K562 (cell line): ENCODE data around the gene SLC26A11. TPM values are rescaled to one million over a fixed set of nuclear protein-coding genes. Genes with fewer than 3 reads are reported as not detected.

Source experiments
- ATAC-seq: fragments of 200-7000 bp; cut with Tn5 transposase; 3 replicates; pipeline ENCODE4 v1.9.1; 2020; ENCODE audit warnings: moderate library complexity
- BruUV-seq: library from RNA; stranded (reverse); fragments of 400-500 nt; replicated peaks from 2 replicates; lab custom pipeline; 2021; lab: Mats Ljungman, UMichigan
- CTCF ChIA-PET: fragments of 300-600 bp; formaldehyde crosslinking; extraction: SDS; loops from one replicate; lab custom pipeline; 2021; ENCODE audit warnings: low intra/inter-chr PET ratio; lab: Yijun Ruan, JAX
- POLR2A ChIA-PET: fragments of 300-600, 350-650 bp; sonication (Branson Sonifier 250); formaldehyde crosslinking; extraction: SDS; loops from one replicate; lab custom pipeline; 2021; ENCODE audit warnings: antibody characterized with exemption, inconsistent platforms; lab: Yijun Ruan, JAX
- DNase-seq, 4 experiments: peaks; one replicate each; pipeline versions ENCODE4 v3.0.0 to v3.0.0-alpha.2; 2011 to 2018; ENCODE audit warnings: low spot score in 3 of 4, mixed read lengths in 3 of 4; ENCODE audit errors: extremely low read depth in 1 of 4
- FAIRE-seq: peaks from 2 replicates; lab custom pipeline; 2011; peaks lifted over from hg19 to GRCh38; lab: Jason Lieb, UNC
- H2AFZ ChIP-seq: 2 replicates; pipeline ENCODE4 v1.6.0; 2011; ENCODE audit warnings: low read depth, low read length, control low read depth, inconsistent platforms
- H3K27ac ChIP-seq: fragments of 200-600 bp; 3 replicates; pipeline ENCODE4 v1.8.0; 2011; ENCODE audit warnings: low read depth, mild to moderate bottlenecking, control low read depth, inconsistent platforms, low read length, moderate library complexity, mixed read lengths; ENCODE audit errors: extremely low read depth
- H3K27me3 ChIP-seq, 2 experiments: fragments of 300-600 bp in 1 of 2; 2 replicates in 1 of 2; 3 replicates in 1 of 2; pipeline versions ENCODE4 v1.6.0 to v1.8.0; 2011; ENCODE audit warnings: inconsistent platforms in 2 of 2, low read length in 2 of 2, mild to moderate bottlenecking in 1 of 2, mixed read lengths in 1 of 2, moderate library complexity in 1 of 2; ENCODE audit not compliant: control insufficient read depth in 2 of 2, insufficient read depth in 2 of 2
- H3K36me3 ChIP-seq: fragments of 300-600 bp; 3 replicates; pipeline ENCODE4 v1.8.0; 2011; ENCODE audit warnings: mild to moderate bottlenecking, low read length, inconsistent platforms; ENCODE audit not compliant: control insufficient read depth, insufficient read depth
- H3K4me1 ChIP-seq, 2 experiments: fragments of 200-600 bp in 1 of 2; replicated peaks in 1 of 2; 2 replicates in 1 of 2; 3 replicates in 1 of 2; pipeline versions ENCODE4 v1.5.1 to v1.8.0; 2011; ENCODE audit warnings: inconsistent platforms in 2 of 2, low read length in 2 of 2, mild to moderate bottlenecking in 1 of 2, mixed read lengths in 1 of 2, moderate library complexity in 1 of 2; ENCODE audit not compliant: control insufficient read depth in 2 of 2, insufficient read depth in 2 of 2
- H3K4me2 ChIP-seq: 2 replicates; pipeline ENCODE4 v1.6.1; 2011; ENCODE audit warnings: low read length, control low read depth, inconsistent platforms, mixed read lengths; ENCODE audit not compliant: insufficient read depth
- H3K4me3 ChIP-seq: fragments of 200-600 bp; sonication (generic), shearing (Covaris generic); 2 replicates; pipeline ENCODE4 v1.5.1; 2016; ENCODE audit warnings: control low read depth, inconsistent platforms
- H3K79me2 ChIP-seq: fragments of 200-600 bp; 3 replicates; pipeline ENCODE4 v1.8.0; 2011; ENCODE audit warnings: low read length, inconsistent platforms; ENCODE audit not compliant: control insufficient read depth, insufficient read depth
- H3K9ac ChIP-seq, 2 experiments: 2 replicates each; pipeline versions ENCODE4 v1.6.0 to v1.6.1; 2011; ENCODE audit warnings: low read depth in 2 of 2, low read length in 2 of 2, control low read depth in 1 of 2, inconsistent platforms in 1 of 2, mild to moderate bottlenecking in 1 of 2, mixed read lengths in 1 of 2; ENCODE audit not compliant: insufficient read depth in 1 of 2
- H3K9me1 ChIP-seq: one replicate; pipeline ENCODE4 v1.6.0; 2011; ENCODE audit warnings: inconsistent platforms, mild to moderate bottlenecking, low read length, moderate library complexity; ENCODE audit not compliant: control insufficient read depth, insufficient read depth
- H3K9me3 ChIP-seq: replicated peaks from 2 replicates; pipeline ENCODE4 v1.5.1; 2011; ENCODE audit warnings: low read depth, low read length, inconsistent platforms; ENCODE audit not compliant: control insufficient read depth, insufficient read depth
- H4K20me1 ChIP-seq: replicated peaks from 2 replicates; pipeline ENCODE4 v1.6.1; 2011; ENCODE audit warnings: low read length, inconsistent platforms, mixed read lengths; ENCODE audit not compliant: control insufficient read depth, insufficient read depth
- BRF1 ChIP-seq: IDR thresholded peaks from 3 replicates; pipeline ENCODE4 v1.6.1; 2011; ENCODE audit warnings: borderline replicate concordance, mild to moderate bottlenecking; ENCODE audit not compliant: insufficient read length; ENCODE audit errors: extremely low read depth
- DACH1 ChIP-seq: fragments of 450-650 bp; IDR thresholded peaks from 2 replicates; pipeline ENCODE4 v1.6.1; 2018; ENCODE audit not compliant: partially characterized antibody
- ETV5 ChIP-seq: sonication (generic); formaldehyde crosslinking; IDR thresholded peaks from 2 replicates; pipeline ENCODE4 v1.4.0; 2020; ENCODE audit warnings: low read depth, mild to moderate bottlenecking, missing genetic modification reagents
- KHSRP ChIP-seq: fragments of 450-650 bp; IDR thresholded peaks from 2 replicates; pipeline ENCODE4 v1.6.1; 2017
- KLF13 ChIP-seq: fragments of 450-650 bp; IDR thresholded peaks from 2 replicates; pipeline ENCODE4 v1.6.1; 2016; ENCODE audit warnings: missing genetic modification characterization, low read depth, mild to moderate bottlenecking, missing compliant biosample characterization, moderate library complexity, borderline replicate concordance
- LARP7 ChIP-seq: fragments of 450-650 bp; IDR thresholded peaks from 2 replicates; pipeline ENCODE4 v1.6.1; 2016
- MBD2 ChIP-seq: sonication (generic); IDR thresholded peaks from 2 replicates; pipeline ENCODE4 v1.6.1; 2016; ENCODE audit warnings: low read depth, borderline replicate concordance
- NR2C1 ChIP-seq, 2 experiments: fragments of 450-650 bp; IDR thresholded peaks; 2 replicates each; pipeline ENCODE4 v1.6.1; 2017; ENCODE audit warnings: mild to moderate bottlenecking in 2 of 2, antibody characterized with exemption in 1 of 2, inconsistent platforms in 1 of 2, missing compliant biosample characterization in 1 of 2, missing genetic modification characterization in 1 of 2
- POLR2AphosphoS5 ChIP-seq: IDR thresholded peaks from 2 replicates; pipeline ENCODE4 v1.6.1; 2011; ENCODE audit warnings: mild to moderate bottlenecking, low read depth, low read length, moderate library complexity; ENCODE audit not compliant: control insufficient read depth, insufficient read depth
- SRSF9 ChIP-seq: fragments of 200-400 bp; formaldehyde crosslinking; IDR thresholded peaks from 2 replicates; pipeline ENCODE4 v1.6.1; 2017; ENCODE audit warnings: low read depth, low read length, borderline replicate concordance
- ZMIZ1 ChIP-seq, 2 experiments: fragments of 150-350 bp in 1 of 2; IDR thresholded peaks; 2 replicates each; pipeline ENCODE4 v1.6.1; 2012 to 2016; ENCODE audit warnings: low read depth in 2 of 2, low read length in 2 of 2, mild to moderate bottlenecking in 1 of 2, moderate library complexity in 1 of 2
- ZNF224 ChIP-seq: sonication (generic); formaldehyde crosslinking; IDR thresholded peaks from 2 replicates; pipeline ENCODE4 v1.8.0; 2022; ENCODE audit warnings: mild to moderate bottlenecking, missing genetic modification reagents
- WGBS: fragments of 100-300 bp; shearing (Covaris generic); methylation state at CpG from one replicate; pipeline ENCODE4 v1.1.6; 2016; ENCODE audit warnings: low coverage, mixed read lengths; ENCODE audit not compliant: insufficient coverage; ENCODE audit errors: missing lambda C conversion rate; 5-methylcytosine and 5-hydroxymethylcytosine counted together
- in situ Hi-C: fragments of 300-500 bp; cut with MboI; formaldehyde crosslinking; loops from 4 replicates; pipeline ENCODE4 v1.15.0; 2018; ENCODE audit warnings: inconsistent platforms, mixed read lengths
- intact Hi-C: fragments of 100-400 bp; cut with micrococcal nuclease; formaldehyde crosslinking; loops from 2 replicates; pipeline ENCODE4 v1.14.2; 2022
- polyA plus RNA-seq, 8 experiments: library from polyadenylated mRNA; depleted of rRNA in 4 of 8; stranded (reverse) in 5 of 8; unstranded in 3 of 8; fragments of >200 nt; fragmentation: Nextera tagmentation in 2 of 8; fragmentation: Illumina TruSeq in 1 of 8; extraction: Ambion mirVana in 2 of 8; extraction: Trizol in 1 of 8; gene quantifications; 2 replicates each; pipeline versions ENCODE4 v1.2.1 to v1.2.3, GENCODE V29; 2011 to 2014; ENCODE audit warnings: inconsistent platforms in 1 of 8, missing spikeins in 1 of 8
- total RNA-seq, 7 experiments: library from RNA; depleted of rRNA in 6 of 7; stranded (reverse); fragments of >200 nt in 6 of 7; fragmentation: Illumina TruSeq in 2 of 7; extraction: Trizol in 2 of 7; gene quantifications; 2 replicates each; pipeline versions ENCODE4 v1.2.1 to v1.2.3, GENCODE V29; 2011 to 2021; ENCODE audit warnings: low replicate concordance in 1 of 7
- TF ChIP-seq, protein P1 (sequence below): fragments of 250-450 bp; sonication (Bioruptor Pico); IDR thresholded peaks from 2 replicates; pipeline ENCODE4 v1.8.0; 2022; ENCODE audit warnings: inconsistent platforms
- TF ChIP-seq, protein P2 (sequence below): fragments of 450-650 bp; IDR thresholded peaks from 2 replicates; pipeline ENCODE4 v1.6.1; 2018; ENCODE audit not compliant: partially characterized antibody

Gene SLC26A11
- total and polyA plus RNA-seq, 9 of the 15 experiments (the other 6 are each of a cell fraction or from before 2014, with no cell fraction given) = 0.06 to 3.1 (median 1.2) TPM; not detected in 1

DNA sequence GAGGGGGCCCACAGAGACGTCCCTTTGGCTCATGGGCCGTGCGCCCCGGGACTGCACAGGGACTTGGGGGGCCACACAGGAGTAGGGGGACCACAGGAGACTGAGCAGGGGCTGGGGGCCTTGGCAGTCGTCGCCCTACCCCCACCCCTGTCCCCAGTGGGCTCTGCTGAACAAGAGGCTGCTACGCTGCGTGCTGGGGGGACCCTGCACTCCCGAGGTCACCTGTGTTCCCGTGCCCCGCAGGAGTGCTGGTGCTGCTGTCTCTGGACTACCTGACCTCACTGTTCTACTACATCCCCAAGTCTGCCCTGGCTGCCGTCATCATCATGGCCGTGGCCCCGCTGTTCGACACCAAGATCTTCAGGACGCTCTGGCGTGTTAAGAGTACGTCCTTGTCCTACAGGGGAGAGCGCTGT, 26.0 kb downstream of the SLC26A11 start:
- H4K20me1 ChIP-seq = no peaks in the 10 kb centered on the region
- in situ Hi-C loops = no loop called here
- H3K27me3 ChIP-seq = no peaks in the 10 kb centered on the region
- H3K9me3 ChIP-seq = no peaks in the 10 kb centered on the region
- 0 out of 4 replicates have a peak overlapping the region, but pooled peaks of 1 of the 2 experiments have one; percentile 23 for H3K9ac ChIP-seq
- H2AFZ ChIP-seq = no peak overlapping the region
- 67% methylated on average over 16 of the region's 19 CpGs for WGBS
- no peaks in the 10 kb centered on the region for H3K36me3 ChIP-seq
- POLR2A ChIA-PET = no interaction called here
- no peaks in the 10 kb centered on the region for H3K79me2 ChIP-seq
- H3K9me1 ChIP-seq = no peaks in the 10 kb centered on the region
- no peak overlapping the region for H3K4me3 ChIP-seq
- FAIRE-seq = no peak
- ATAC-seq = no peak
- H3K4me1 ChIP-seq = peaks cover 0 to 43% of the 10 kb centered on the region in 2 experiments; a peak in 3 of 5 replicates
- no peak overlapping the region for H3K4me2 ChIP-seq
- CTCF ChIA-PET = no interaction called here
- no peak for DNase-seq
- BruUV-seq = no TSS peak
- intact Hi-C loops = no loop called here
- H3K27ac ChIP-seq = no peak overlapping the region
- TF ChIP-seq KLF13 (no peak), ZNF224 (CRISPR knock-in tag) (no peak), NR2C1 (IDR thresholded peaks at IDR 0.05) (no peak), NR2C1 (tag; IDR thresholded peaks at IDR 0.05) (no peak), POLR2AphosphoS5 (no peak), ZMIZ1 (IDR thresholded peaks at IDR 0.05; ENCODE audit: low read depth in 2 of 2, low read length in 2 of 2) (no peak), BRF1 (no peak), DACH1 (no peak), MBD2 (no peak), KHSRP (no peak), ETV5 (CRISPR knock-in tag) (no peak), SRSF9 (no peak), LARP7 (no peak)
- TF ChIP-seq, protein P1, sequence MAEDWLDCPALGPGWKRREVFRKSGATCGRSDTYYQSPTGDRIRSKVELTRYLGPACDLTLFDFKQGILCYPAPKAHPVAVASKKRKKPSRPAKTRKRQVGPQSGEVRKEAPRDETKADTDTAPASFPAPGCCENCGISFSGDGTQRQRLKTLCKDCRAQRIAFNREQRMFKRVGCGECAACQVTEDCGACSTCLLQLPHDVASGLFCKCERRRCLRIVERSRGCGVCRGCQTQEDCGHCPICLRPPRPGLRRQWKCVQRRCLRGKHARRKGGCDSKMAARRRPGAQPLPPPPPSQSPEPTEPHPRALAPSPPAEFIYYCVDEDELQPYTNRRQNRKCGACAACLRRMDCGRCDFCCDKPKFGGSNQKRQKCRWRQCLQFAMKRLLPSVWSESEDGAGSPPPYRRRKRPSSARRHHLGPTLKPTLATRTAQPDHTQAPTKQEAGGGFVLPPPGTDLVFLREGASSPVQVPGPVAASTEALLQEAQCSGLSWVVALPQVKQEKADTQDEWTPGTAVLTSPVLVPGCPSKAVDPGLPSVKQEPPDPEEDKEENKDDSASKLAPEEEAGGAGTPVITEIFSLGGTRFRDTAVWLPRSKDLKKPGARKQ (CRISPR knock-in tag) = no peak
- TF ChIP-seq, protein P2, sequence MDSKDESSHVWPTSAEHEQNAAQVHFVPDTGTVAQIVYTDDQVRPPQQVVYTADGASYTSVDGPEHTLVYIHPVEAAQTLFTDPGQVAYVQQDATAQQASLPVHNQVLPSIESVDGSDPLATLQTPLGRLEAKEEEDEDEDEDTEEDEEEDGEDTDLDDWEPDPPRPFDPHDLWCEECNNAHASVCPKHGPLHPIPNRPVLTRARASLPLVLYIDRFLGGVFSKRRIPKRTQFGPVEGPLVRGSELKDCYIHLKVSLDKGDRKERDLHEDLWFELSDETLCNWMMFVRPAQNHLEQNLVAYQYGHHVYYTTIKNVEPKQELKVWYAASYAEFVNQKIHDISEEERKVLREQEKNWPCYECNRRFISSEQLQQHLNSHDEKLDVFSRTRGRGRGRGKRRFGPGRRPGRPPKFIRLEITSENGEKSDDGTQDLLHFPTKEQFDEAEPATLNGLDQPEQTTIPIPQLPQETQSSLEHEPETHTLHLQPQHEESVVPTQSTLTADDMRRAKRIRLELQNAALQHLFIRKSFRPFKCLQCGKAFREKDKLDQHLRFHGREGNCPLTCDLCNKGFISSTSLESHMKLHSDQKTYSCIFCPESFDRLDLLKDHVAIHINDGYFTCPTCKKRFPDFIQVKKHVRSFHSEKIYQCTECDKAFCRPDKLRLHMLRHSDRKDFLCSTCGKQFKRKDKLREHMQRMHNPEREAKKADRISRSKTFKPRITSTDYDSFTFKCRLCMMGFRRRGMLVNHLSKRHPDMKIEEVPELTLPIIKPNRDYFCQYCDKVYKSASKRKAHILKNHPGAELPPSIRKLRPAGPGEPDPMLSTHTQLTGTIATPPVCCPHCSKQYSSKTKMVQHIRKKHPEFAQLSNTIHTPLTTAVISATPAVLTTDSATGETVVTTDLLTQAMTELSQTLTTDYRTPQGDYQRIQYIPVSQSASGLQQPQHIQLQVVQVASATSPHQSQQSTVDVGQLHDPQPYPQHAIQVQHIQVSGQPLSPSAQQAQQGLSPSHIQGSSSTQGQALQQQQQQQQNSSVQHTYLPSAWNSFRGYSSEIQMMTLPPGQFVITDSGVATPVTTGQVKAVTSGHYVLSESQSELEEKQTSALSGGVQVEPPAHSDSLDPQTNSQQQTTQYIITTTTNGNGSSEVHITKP = no peak
